Left lung (tissue), 10 donors: ENCODE results near the gene RPLP1. TPM values are rescaled to one million over a fixed set of nuclear protein-coding genes. Genes with fewer than 3 reads are reported as not detected.

Experiments
- ATAC-seq: fragments of 200-7000 bp; cut with Tn5 transposase; one replicate; pipeline ENCODE4 v1.9.1; 2020; ENCODE audit warnings: moderate library complexity
- DNase-seq, 4 donors: peaks; one replicate each; pipeline ENCODE4 v3.0.0-alpha.2; 2013 to 2020
- H3K27ac ChIP-seq, 2 donors: fragments of 200-600 bp; sonication (generic) in 1 of 2; one replicate each; pipeline versions ENCODE4 v1.5.0 to v1.8.0; 2020 to 2021
- H3K27me3 ChIP-seq, 2 donors: fragments of 200-600 bp; sonication (generic) in 1 of 2; one replicate each; pipeline versions ENCODE4 v1.5.0 to v1.8.0; 2020 to 2021
- H3K36me3 ChIP-seq, 2 donors: fragments of 200-600 bp; sonication (generic) in 1 of 2; one replicate each; pipeline versions ENCODE4 v1.5.0 to v1.8.0; 2020 to 2021
- H3K4me1 ChIP-seq, 2 donors: fragments of 200-600 bp; one replicate each; pipeline ENCODE4 v1.8.0; 2021
- H3K4me3 ChIP-seq, 2 donors: fragments of 200-600 bp; sonication (generic) in 1 of 2; one replicate each; pipeline versions ENCODE4 v1.5.0 to v1.8.0; 2020 to 2021; ENCODE audit warnings: mild to moderate bottlenecking in 1 of 2
- H3K9me3 ChIP-seq, 2 donors: fragments of 200-600 bp; sonication (generic) in 1 of 2; one replicate each; pipeline versions ENCODE4 v1.5.0 to v1.8.0; 2020 to 2021
- CTCF ChIP-seq, 2 donors: fragments of 200-600 bp; sonication (generic) in 1 of 2; IDR thresholded peaks; one replicate each; pipeline versions ENCODE4 v1.5.0 to v1.8.0; 2021; ENCODE audit warnings: antibody characterized with exemption in 2 of 2
- intact Hi-C, 2 donors: fragments of 100-400 bp; cut with DNase I; formaldehyde crosslinking; loops; one replicate each; pipeline versions ENCODE4 v1.11.2 to v1.14.2; 2022
- polyA plus RNA-seq, 6 donors: library from polyadenylated mRNA; unstranded; fragments of 120-200 nt; gene quantifications; one replicate each; pipeline ENCODE4 v1.2.1, GENCODE V29; 2013; ENCODE audit not compliant: insufficient read length in 6 of 6
- total RNA-seq, 2 donors: library from RNA; stranded (reverse); fragmentation: NEBNext Ultra II Directional; extraction: Animal tissue kit (Norgen Biotek cat#: 25700); gene quantifications; one replicate each; pipeline ENCODE4 v1.2.1, GENCODE V29; 2021
- donor health status: DM: no; HTN: yes; CAD: no.
- donor health status: DM: no; HTN: no; CAD: no.

The RPLP1 gene
- total and polyA plus RNA-seq, 8 donors, result 1,369 to 2,220 (median 1,740) TPM

- no peaks in the 10 kb centered on the region for H3K27me3 ChIP-seq
- H3K4me3 ChIP-seq, result peak overlapping the region; percentile 83 to 89
- intact Hi-C loops, result no loop called here
- H3K36me3 ChIP-seq, result peaks cover 0 to 31% of the 10 kb centered on the region in 2 donors
- H3K27ac ChIP-seq, result peak overlapping the region; percentile 87 to 92
- ATAC-seq (peak; percentile 48), DNase-seq (peak in 3 of 4 donors; percentile 51 to 85 (median 55))
- peaks cover 18 to 33% of the 10 kb centered on the region in 2 donors for H3K4me1 ChIP-seq
- no peaks in the 10 kb centered on the region for H3K9me3 ChIP-seq
- no peak for TF ChIP-seq CTCF (IDR thresholded peaks at IDR 0.05)
Observed at GRCh38 chr15:69451951-69452691, 497 bp upstream of the RPLP1 start.

GRCh38 chr15:69454953-69455352 lies 2.3 kb downstream of the RPLP1 start:
- no peak for DNase-seq
- Histone ChIP-seq H3K9me3 (no peaks in the 10 kb centered on the region), H3K36me3 (peaks cover 0 to 35% of the 10 kb centered on the region in 2 donors), H3K4me1 (peaks cover 18 to 33% of the 10 kb centered on the region in 2 donors), H3K27ac (no peak overlapping the region), H3K4me3 (peak overlapping the region in 1 of 2 donors; percentile 83), H3K27me3 (no peaks in the 10 kb centered on the region)
- intact Hi-C loops, result no loop called here
- no peak for TF ChIP-seq CTCF (IDR thresholded peaks at IDR 0.05)
- ATAC-seq, result no peak

- Histone ChIP-seq H3K27ac (no peak overlapping the region), H3K9me3 (no peaks in the 10 kb centered on the region), H3K27me3 (no peaks in the 10 kb centered on the region), H3K4me3 (no peak overlapping the region), H3K4me1 (peaks cover 18 to 30% of the 10 kb centered on the region in 2 donors), H3K36me3 (peaks cover 0 to 35% of the 10 kb centered on the region in 2 donors)
- intact Hi-C loops, result no loop called here
- no peak for TF ChIP-seq CTCF (IDR thresholded peaks at IDR 0.05)
- ATAC-seq (no peak), DNase-seq (no peak)
Observed at GRCh38 chr15:69456208-69457166, 3.9 kb downstream of the RPLP1 start.

GRCh38 chr15:69457304-69458280 lies 5.0 kb downstream of the RPLP1 start:
- Histone ChIP-seq H3K27me3 (no peaks in the 10 kb centered on the region), H3K36me3 (peaks cover 0 to 35% of the 10 kb centered on the region in 2 donors), H3K27ac (no peak overlapping the region), H3K4me3 (no peak overlapping the region), H3K4me1 (peaks cover 24 to 31% of the 10 kb centered on the region in 2 donors), H3K9me3 (no peaks in the 10 kb centered on the region)
- no peak for TF ChIP-seq CTCF (IDR thresholded peaks at IDR 0.05)
- intact Hi-C loops, result no loop called here
- DNase-seq, result no peak
- no peak for ATAC-seq
